Psoas muscle (tissue), 8 donors: ENCODE data around the gene HDDC2. TPM values are rescaled to one million over a fixed set of nuclear protein-coding genes. Genes with fewer than 3 reads are reported as not detected.

ENCODE experiments used
- ATAC-seq, 4 donors: fragments of 200-7000 bp; cut with Tn5 transposase; one replicate each; pipeline ENCODE4 v1.9.1; 2020; ENCODE audit warnings: moderate library complexity in 3 of 4, mild to moderate bottlenecking in 2 of 4
- DNase-seq, 2 donors: peaks; one replicate each; pipeline ENCODE4 v3.0.0-alpha.2; 2020
- H3K27ac ChIP-seq: fragments of 200-600 bp; one replicate; pipeline ENCODE4 v1.8.0; 2022
- H3K27me3 ChIP-seq, 3 donors: fragments of 200-600 bp in 1 of 3; one replicate each; pipeline versions ENCODE4 v1.6.1 to v1.8.0; 2013 to 2022; ENCODE audit warnings: low read length in 2 of 3, mild to moderate bottlenecking in 2 of 3, moderate library complexity in 1 of 3; ENCODE audit not compliant: insufficient read depth in 3 of 3
- H3K36me3 ChIP-seq, 2 donors: fragments of 200-600 bp in 1 of 2; one replicate each; pipeline versions ENCODE4 v1.6.1 to v1.8.0; 2013 to 2022; ENCODE audit warnings: low read depth in 1 of 2, mild to moderate bottlenecking in 1 of 2, moderate library complexity in 1 of 2; ENCODE audit not compliant: insufficient read depth in 1 of 2
- H3K4me1 ChIP-seq: fragments of 200-600 bp; one replicate; pipeline ENCODE4 v1.8.0; 2022
- H3K4me3 ChIP-seq: fragments of 200-600 bp; one replicate; pipeline ENCODE4 v1.8.0; 2022; ENCODE audit warnings: mild to moderate bottlenecking
- H3K9me3 ChIP-seq: fragments of 200-600 bp; one replicate; pipeline ENCODE4 v1.8.0; 2022
- WGBS, 3 donors: extraction: QIAGEN DNeasy Blood & Tissue Kit; methylation state at CpG; one replicate each; pipeline versions ENCODE4 v1.1.6 to v1.1.7; 2013; 5-methylcytosine and 5-hydroxymethylcytosine counted together
- intact Hi-C, 2 donors: fragments of 100-400 bp; cut with DNase I; formaldehyde crosslinking; loops; one replicate each; pipeline versions ENCODE4 v1.11.0 to v1.14.2; 2022
- polyA plus RNA-seq, 3 donors: library from polyadenylated mRNA; stranded (reverse); fragments of 200-250 nt; gene quantifications; one replicate each; pipeline ENCODE4 v1.2.3, GENCODE V29; 2013
- total RNA-seq, 4 donors: library from RNA; stranded (reverse); fragmentation: NEBNext Ultra II Directional in 2 of 4; extraction: Animal tissue kit (Norgen Biotek cat#: 25700) in 2 of 4; gene quantifications; one replicate each; pipeline versions ENCODE4 v1.2.1 to v1.2.4, GENCODE V29; 2021 to 2023
- TF ChIP-seq, protein P1 (sequence below): fragments of 200-600 bp; IDR thresholded peaks from one replicate; pipeline ENCODE4 v1.8.0; 2022; ENCODE audit warnings: antibody characterized with exemption
- donor health status: healthy with polysubstance abuse.
- donor health status: DM: no; HTN: no; CAD: no; lungs with moderate emphysema.
- donor health status: Bipolar disorder and iron deficiency.
- donor health status: healthy.
- donor health status: DM: yes; HTN: yes; CAD: no.
- donor health status: DM: no; HTN: no; CAD: no.
- donor health status: DM: no; HTN: no; CAD: no.
- donor health status: DM: yes; HTN: yes; CAD: no.

Gene HDDC2
- total and polyA plus RNA-seq, 7 donors: 72.5 to 151 (median 103) TPM

DNA sequence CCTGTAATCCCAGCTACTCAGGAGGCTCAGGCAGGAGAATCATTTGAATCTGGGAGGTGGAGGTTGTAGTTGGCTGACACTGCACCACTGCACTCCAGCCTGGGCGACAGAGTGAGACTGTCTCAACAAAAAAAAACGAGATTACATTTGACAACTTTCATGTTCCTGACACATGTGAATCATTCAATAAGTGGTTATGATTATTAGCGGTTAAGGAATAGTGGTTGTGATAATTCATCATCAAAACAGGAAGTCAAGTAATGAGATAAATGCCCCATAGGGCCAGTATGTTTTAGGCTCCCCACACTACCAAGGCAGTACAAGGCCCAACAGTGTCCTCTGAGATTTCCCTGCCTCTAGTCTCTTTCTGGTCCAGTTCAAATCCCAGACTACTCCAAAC is 2.5 kb downstream of the HDDC2 start:
- TF ChIP-seq, protein P1, sequence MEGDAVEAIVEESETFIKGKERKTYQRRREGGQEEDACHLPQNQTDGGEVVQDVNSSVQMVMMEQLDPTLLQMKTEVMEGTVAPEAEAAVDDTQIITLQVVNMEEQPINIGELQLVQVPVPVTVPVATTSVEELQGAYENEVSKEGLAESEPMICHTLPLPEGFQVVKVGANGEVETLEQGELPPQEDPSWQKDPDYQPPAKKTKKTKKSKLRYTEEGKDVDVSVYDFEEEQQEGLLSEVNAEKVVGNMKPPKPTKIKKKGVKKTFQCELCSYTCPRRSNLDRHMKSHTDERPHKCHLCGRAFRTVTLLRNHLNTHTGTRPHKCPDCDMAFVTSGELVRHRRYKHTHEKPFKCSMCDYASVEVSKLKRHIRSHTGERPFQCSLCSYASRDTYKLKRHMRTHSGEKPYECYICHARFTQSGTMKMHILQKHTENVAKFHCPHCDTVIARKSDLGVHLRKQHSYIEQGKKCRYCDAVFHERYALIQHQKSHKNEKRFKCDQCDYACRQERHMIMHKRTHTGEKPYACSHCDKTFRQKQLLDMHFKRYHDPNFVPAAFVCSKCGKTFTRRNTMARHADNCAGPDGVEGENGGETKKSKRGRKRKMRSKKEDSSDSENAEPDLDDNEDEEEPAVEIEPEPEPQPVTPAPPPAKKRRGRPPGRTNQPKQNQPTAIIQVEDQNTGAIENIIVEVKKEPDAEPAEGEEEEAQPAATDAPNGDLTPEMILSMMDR: no peak
- 94 to 97% (median 94%) methylated on average over 3 of the region's 3 CpGs for WGBS, 3 donors
- Histone ChIP-seq H3K27ac (no peak overlapping the region), H3K27me3 (no peaks in the 10 kb centered on the region), H3K4me3 (no peak overlapping the region), H3K4me1 (peaks cover 40% of the 10 kb centered on the region), H3K36me3 (peaks cover 9 to 52% of the 10 kb centered on the region in 2 donors), H3K9me3 (no peaks in the 10 kb centered on the region)
- intact Hi-C loops: no loop called here
- ATAC-seq (no peak), DNase-seq (no peak)

DNA sequence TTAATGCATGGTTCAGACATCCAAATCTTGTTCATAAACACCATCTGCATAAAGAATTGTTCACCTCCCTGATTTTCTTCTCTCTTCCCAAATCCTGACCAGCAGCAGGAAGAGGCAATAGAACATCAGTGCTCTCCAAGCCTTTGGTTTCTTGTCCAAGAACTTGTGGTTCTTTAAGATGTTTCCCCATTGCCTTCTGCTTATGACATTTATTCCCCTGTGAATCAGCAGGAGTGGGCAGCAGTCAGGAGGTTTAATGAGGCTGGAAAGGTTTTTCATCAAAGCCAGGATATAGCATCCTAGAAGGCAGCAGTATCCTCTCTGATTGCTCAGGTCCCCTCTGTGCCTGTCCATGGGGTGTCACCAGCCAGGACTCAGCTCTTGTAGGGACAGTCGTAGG is 5.3 kb downstream of the HDDC2 start:
- TF ChIP-seq, protein P1: no peak
- no peaks in the 10 kb centered on the region for H3K9me3 ChIP-seq
- no peak for DNase-seq
- intact Hi-C loops: no loop called here
- peaks cover 44% of the 10 kb centered on the region for H3K4me1 ChIP-seq
- WGBS, 3 donors: 63 to 100% (median 78%) methylated on average over 1 of the region's 1 CpG
- ATAC-seq: no peak
- H3K4me3 ChIP-seq: no peak overlapping the region
- H3K27me3 ChIP-seq: no peaks in the 10 kb centered on the region
- peaks cover 9 to 78% of the 10 kb centered on the region in 2 donors for H3K36me3 ChIP-seq
- H3K27ac ChIP-seq: no peak overlapping the region

DNA sequence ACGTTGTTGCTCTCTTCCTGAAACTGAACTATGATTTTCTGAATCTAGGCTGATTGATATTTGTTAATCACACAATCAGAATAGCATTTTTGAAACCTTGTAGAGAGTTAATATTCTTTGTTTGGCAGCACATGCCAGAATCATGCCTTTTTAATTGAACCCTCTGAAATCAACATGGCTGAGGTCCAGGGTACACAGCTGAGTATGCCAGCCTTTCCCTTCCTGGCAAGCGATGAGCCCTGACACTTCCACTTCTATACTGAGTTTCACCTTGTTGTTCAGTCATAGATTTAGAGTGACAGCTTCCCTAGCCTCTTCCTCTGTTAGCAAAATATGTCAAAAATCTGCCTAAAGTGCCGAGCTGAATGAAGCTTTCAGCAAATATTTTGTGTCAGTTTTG is 6.8 kb downstream of the HDDC2 start:
- peak overlapping the region; percentile 62 for H3K27ac ChIP-seq
- peaks cover 9 to 88% of the 10 kb centered on the region in 2 donors for H3K36me3 ChIP-seq
- TF ChIP-seq, protein P1: no peak
- ATAC-seq: peak; percentile 73 to 92 (median 84)
- no peaks in the 10 kb centered on the region for H3K9me3 ChIP-seq
- intact Hi-C loops: no loop called here
- H3K27me3 ChIP-seq: no peaks in the 10 kb centered on the region
- peaks cover 33% of the 10 kb centered on the region for H3K4me1 ChIP-seq
- WGBS, 3 donors: 38 to 44% (median 42%) methylated on average over 3 of the region's 3 CpGs
- DNase-seq: no peak
- H3K4me3 ChIP-seq: no peak overlapping the region

DNA sequence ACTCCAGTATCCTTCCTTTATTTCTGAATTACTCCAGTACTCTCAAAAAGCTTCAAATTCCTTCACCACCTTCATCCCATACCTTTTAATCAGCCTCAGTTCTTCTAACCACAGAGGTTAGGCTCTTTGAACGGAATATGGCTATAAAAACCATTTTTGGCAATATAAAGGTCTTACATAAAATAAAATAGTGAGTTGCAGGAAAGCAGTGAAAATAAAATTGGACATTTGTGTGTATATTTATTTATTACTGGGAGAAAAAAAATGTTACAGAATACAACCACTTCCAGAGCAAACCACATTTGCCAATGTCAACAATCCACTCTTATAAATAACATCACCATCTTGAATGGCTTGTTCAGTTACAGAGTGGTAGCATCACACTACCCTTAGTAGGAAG is 7.7 kb downstream of the HDDC2 start:
- 90 to 98% (median 93%) methylated on average over 1 of the region's 1 CpG for WGBS, 3 donors
- H3K4me3 ChIP-seq: no peak overlapping the region
- H3K36me3 ChIP-seq: peaks cover under 1 to 80% of the 10 kb centered on the region in 2 donors
- TF ChIP-seq, protein P1: no peak
- H3K4me1 ChIP-seq: peaks cover 26% of the 10 kb centered on the region
- H3K27ac ChIP-seq: no peak overlapping the region
- DNase-seq: no peak
- no peaks in the 10 kb centered on the region for H3K9me3 ChIP-seq
- ATAC-seq: no peak
- intact Hi-C loops: no loop called here
- no peaks in the 10 kb centered on the region for H3K27me3 ChIP-seq

DNA sequence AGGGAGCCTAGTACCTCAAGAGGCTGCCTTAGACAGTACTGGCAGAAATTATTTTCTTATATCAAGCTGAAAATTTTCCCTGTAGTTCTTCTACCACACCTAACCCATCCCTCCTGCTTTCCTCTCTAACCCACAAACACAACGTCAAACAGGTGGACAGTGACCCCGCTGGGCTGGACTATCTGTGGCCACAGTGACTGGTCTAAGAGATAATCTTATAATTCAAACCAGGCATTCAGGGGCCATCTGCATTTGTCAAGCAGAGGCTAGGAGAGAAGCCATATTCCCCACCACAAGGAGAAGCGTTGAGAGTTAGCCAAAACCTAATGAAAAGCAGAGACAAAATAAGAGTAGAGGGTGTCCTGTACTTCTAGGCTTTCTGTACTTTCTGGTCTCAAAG is 8.2 kb downstream of the HDDC2 start:
- intact Hi-C loops: no loop called here
- Histone ChIP-seq H3K27ac (no peak overlapping the region), H3K9me3 (no peaks in the 10 kb centered on the region), H3K4me3 (no peak overlapping the region), H3K36me3 (peaks cover 0 to 76% of the 10 kb centered on the region in 2 donors), H3K27me3 (no peaks in the 10 kb centered on the region), H3K4me1 (peaks cover 26% of the 10 kb centered on the region)
- TF ChIP-seq, protein P1: no peak
- ATAC-seq (no peak), DNase-seq (no peak)
- 88 to 91% (median 88%) methylated on average over 3 of the region's 3 CpGs for WGBS, 3 donors
